HCT116 (cell line): ENCODE data around the gene KCNK18. TPM values are rescaled to one million over a fixed set of nuclear protein-coding genes. Genes with fewer than 3 reads are reported as not detected.

Source experiments
- ATAC-seq: fragments of 200-7000 bp; cut with Tn5 transposase; 2 replicates; pipeline ENCODE4 v1.9.1; 2020; ENCODE audit warnings: mild to moderate bottlenecking, moderate library complexity
- BruUV-seq: library from RNA; stranded (reverse); fragments of 400-500 nt; replicated peaks from 2 replicates; lab custom pipeline; 2021; lab: Mats Ljungman, UMichigan
- CTCF ChIA-PET: fragments of 300-600 bp; sonication (Branson Sonifier 250); formaldehyde crosslinking; loops from one replicate; lab custom pipeline; 2021; ENCODE audit warnings: antibody characterized with exemption; lab: Charles Lee
- POLR2A ChIA-PET: fragments of 300-600, 350-600 bp; sonication (Branson Sonifier 250); formaldehyde crosslinking; loops from one replicate; lab custom pipeline; 2021; ENCODE audit warnings: antibody characterized with exemption; lab: Charles Lee
- RAD21 ChIA-PET, 2 experiments: fragments of 300-600 bp; sonication (Branson Sonifier 250); formaldehyde crosslinking; loops; one replicate each; lab custom pipeline; 2023; ENCODE audit warnings: low total read pairs in 2 of 2; ENCODE audit not compliant: uncharacterized antibody in 2 of 2, unreplicated experiment in 2 of 2, low non-redundant PET in 1 of 2; lab: Charles Lee
- DNase-seq: peaks from one replicate; pipeline ENCODE4 v3.0.0-alpha.2; 2010; ENCODE audit warnings: low read depth, low spot score
- H2AFZ ChIP-seq: fragments of 200-600 bp; shearing (Covaris generic), sonication (generic); 2 replicates; pipeline ENCODE4 v1.6.1; 2017; ENCODE audit warnings: low read depth, mixed run types, mixed read lengths, antibody characterized with exemption, low read length; ENCODE audit not compliant: poor library complexity, severe bottlenecking
- H3K27ac ChIP-seq: 2 replicates; pipeline ENCODE4 v1.5.1; 2012; ENCODE audit warnings: low read depth, low read length
- H3K27me3 ChIP-seq: fragments of 200-600 bp; sonication (generic); 2 replicates; pipeline ENCODE4 v1.6.1; 2016; ENCODE audit warnings: mixed run types, low read length, mixed read lengths; ENCODE audit not compliant: insufficient read depth
- H3K36me3 ChIP-seq, 2 experiments: fragments of 200-500 bp in 1 of 2; fragments of 200-600 bp in 1 of 2; sonication (Bioruptor generic) in 1 of 2; sonication (generic) in 1 of 2; 2 replicates each; pipeline versions ENCODE4 v1.5.1 to v1.6.1; 2014 to 2016; ENCODE audit warnings: low read length in 2 of 2, inconsistent platforms in 1 of 2, mixed read lengths in 1 of 2, mixed run types in 1 of 2; ENCODE audit not compliant: insufficient read depth in 2 of 2, control insufficient read depth in 1 of 2
- H3K4me1 ChIP-seq, 2 experiments: fragments of 200-600 bp in 1 of 2; sonication (generic) in 1 of 2; 2 replicates each; pipeline versions ENCODE4 v1.5.1 to v1.6.1; 2012 to 2017; ENCODE audit warnings: low read length in 2 of 2, inconsistent platforms in 1 of 2, mild to moderate bottlenecking in 1 of 2, mixed read lengths in 1 of 2, mixed run types in 1 of 2, moderate library complexity in 1 of 2; ENCODE audit not compliant: insufficient read depth in 2 of 2, control insufficient read depth in 1 of 2
- H3K4me2 ChIP-seq: fragments of 200-600 bp; sonication (generic); 2 replicates; pipeline ENCODE4 v1.6.1; 2017; ENCODE audit warnings: mixed run types, low read length, mixed read lengths
- H3K4me3 ChIP-seq, 2 experiments: fragments of 200-600 bp in 1 of 2; sonication (generic) in 1 of 2; replicated peaks in 1 of 2; 2 replicates each; pipeline ENCODE4 v1.5.1; 2011 to 2016; ENCODE audit warnings: low read length in 2 of 2, control low read depth in 1 of 2, low read depth in 1 of 2, mild to moderate bottlenecking in 1 of 2, mixed read lengths in 1 of 2, mixed run types in 1 of 2
- H3K79me2 ChIP-seq: fragments of 200-600 bp; sonication (generic); 2 replicates; pipeline ENCODE4 v1.6.1; 2017; ENCODE audit warnings: mild to moderate bottlenecking, mixed run types, low read length, moderate library complexity, mixed read lengths; ENCODE audit not compliant: insufficient read depth
- H3K9ac ChIP-seq: fragments of 200-600 bp; sonication (generic); 2 replicates; pipeline ENCODE4 v1.6.1; 2016; ENCODE audit warnings: low read length, mixed read lengths
- H3K9me2 ChIP-seq: fragments of 200-600 bp; sonication (generic), shearing (Covaris generic); 2 replicates; pipeline ENCODE4 v1.6.1; 2017; ENCODE audit warnings: mixed run types, mild to moderate bottlenecking, moderate library complexity; ENCODE audit not compliant: insufficient read depth
- H3K9me3 ChIP-seq, 2 experiments: fragments of 200-500 bp in 1 of 2; fragments of 200-600 bp in 1 of 2; sonication (Bioruptor generic) in 1 of 2; sonication (generic) in 1 of 2; 2 replicates each; pipeline ENCODE4 v1.6.1; 2014 to 2017; ENCODE audit warnings: low read length in 2 of 2, mixed read lengths in 2 of 2, inconsistent platforms in 1 of 2, low read depth in 1 of 2, mild to moderate bottlenecking in 1 of 2, mixed run types in 1 of 2, moderate library complexity in 1 of 2; ENCODE audit not compliant: control insufficient read depth in 1 of 2, insufficient read depth in 1 of 2
- H4K20me1 ChIP-seq: fragments of 200-600 bp; sonication (generic), shearing (Covaris generic); 2 replicates; pipeline ENCODE4 v1.6.1; 2017; ENCODE audit warnings: mixed run types, mild to moderate bottlenecking, moderate library complexity; ENCODE audit not compliant: insufficient read depth
- ATF3 ChIP-seq: IDR thresholded peaks from 2 replicates; pipeline ENCODE4 v1.6.1; 2012
- ELF1 ChIP-seq: IDR thresholded peaks from 2 replicates; pipeline ENCODE4 v1.6.1; 2012; ENCODE audit warnings: low read depth, borderline replicate concordance
- EZH2 ChIP-seq: fragments of 200-600 bp; sonication (generic); IDR thresholded peaks from 2 replicates; pipeline ENCODE4 v1.6.1; 2017; ENCODE audit warnings: antibody characterized with exemption, mixed run types
- JUND ChIP-seq: IDR thresholded peaks from 2 replicates; pipeline ENCODE4 v1.6.1; 2012
- POLR2AphosphoS5 ChIP-seq: IDR thresholded peaks from 2 replicates; pipeline ENCODE4 v1.6.1; 2011; ENCODE audit warnings: mild to moderate bottlenecking, low read depth, low read length, moderate library complexity
- RAD21 ChIP-seq: IDR thresholded peaks from 2 replicates; pipeline ENCODE4 v1.6.1; 2012; ENCODE audit warnings: low read depth, mild to moderate bottlenecking
- SIN3A ChIP-seq: IDR thresholded peaks from 2 replicates; pipeline ENCODE4 v1.6.1; 2012; ENCODE audit warnings: low read depth
- TCF7L2 ChIP-seq: IDR thresholded peaks from 2 replicates; pipeline ENCODE4 v1.7.0; 2011; ENCODE audit warnings: borderline replicate concordance, inconsistent platforms; ENCODE audit not compliant: insufficient read depth, insufficient read length; ENCODE audit errors: extremely low read depth
- YY1 ChIP-seq: IDR thresholded peaks from 2 replicates; pipeline ENCODE4 v1.6.1; 2011; ENCODE audit warnings: low read length, low read depth, moderate library complexity, mild to moderate bottlenecking; ENCODE audit not compliant: insufficient replicate concordance; ENCODE audit errors: extremely low read depth
- intact Hi-C: fragments of 100-400 bp; cut with micrococcal nuclease; formaldehyde crosslinking; loops from 2 replicates; pipeline ENCODE4 v1.10.0; 2022
- total RNA-seq: library from RNA; stranded (reverse); gene quantifications from one replicate; pipeline ENCODE4 v1.2.1, GENCODE V29; 2021; ENCODE audit not compliant: unreplicated experiment
- TF ChIP-seq, protein P1 (sequence below): IDR thresholded peaks from 2 replicates; pipeline ENCODE4 v1.6.1; 2012; ENCODE audit warnings: low read depth
- TF ChIP-seq, protein P2 (sequence below), 3 experiments: fragments of 200-600 bp in 1 of 3; sonication (generic) in 1 of 3; IDR thresholded peaks in 2 of 3; conservative IDR thresholded peaks in 1 of 3; 2 replicates each; pipeline ENCODE4 v1.5.1; 2012 to 2017; ENCODE audit warnings: low read depth in 2 of 3, low read length in 2 of 3, antibody characterized with exemption in 1 of 3, borderline replicate concordance in 1 of 3, control low read depth in 1 of 3, mild to moderate bottlenecking in 1 of 3, mixed read lengths in 1 of 3, mixed run types in 1 of 3, moderate library complexity in 1 of 3; ENCODE audit not compliant: insufficient read depth in 1 of 3

The KCNK18 gene
- total RNA-seq, 1 experiment from 2014 or later: not detected

DNA sequence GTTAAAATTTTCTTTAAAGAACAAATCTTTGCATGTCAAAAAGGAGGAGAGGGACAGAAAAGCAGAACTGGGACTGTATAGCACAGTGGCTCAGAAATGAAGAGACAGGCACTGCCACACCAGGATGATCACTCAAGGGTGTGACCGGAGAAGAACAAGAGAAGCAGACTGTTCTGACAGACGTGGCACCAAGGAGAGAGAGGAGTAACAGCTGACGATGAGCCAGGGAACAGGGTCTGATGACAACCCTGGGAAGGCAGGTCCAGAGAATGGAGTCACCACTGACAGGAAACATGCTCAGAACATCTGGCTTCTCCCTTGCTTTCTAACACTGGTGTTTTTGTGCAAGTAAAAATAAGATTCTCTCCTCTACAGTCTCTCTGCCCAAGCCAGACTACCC, 44.6 kb upstream of the KCNK18 start:
- intact Hi-C loops: no loop called here
- no peaks in the 10 kb centered on the region for H3K36me3 ChIP-seq
- DNase-seq (no peak), ATAC-seq (no peak)
- ChIA-PET CTCF (no interaction called here), RAD21 (no interaction called here), POLR2A (no interaction called here)
- H3K4me1 ChIP-seq: no peaks in the 10 kb centered on the region
- peaks cover 9% of the 10 kb centered on the region for H3K27me3 ChIP-seq
- H3K27ac ChIP-seq: no peak overlapping the region
- H3K9me3 ChIP-seq: no peaks in the 10 kb centered on the region
- BruUV-seq: no TSS peak
- H3K9ac ChIP-seq: no peak overlapping the region
- no peak for TF ChIP-seq POLR2AphosphoS5
- H3K79me2 ChIP-seq: no peaks in the 10 kb centered on the region
- H3K4me2 ChIP-seq: no peak overlapping the region
- H2AFZ ChIP-seq: no peak overlapping the region
- H4K20me1 ChIP-seq: no peaks in the 10 kb centered on the region
- H3K4me3 ChIP-seq: no peak overlapping the region
- no peaks in the 10 kb centered on the region for H3K9me2 ChIP-seq

- TF ChIP-seq SIN3A: no peak
- no peak for TF ChIP-seq RAD21
- TF ChIP-seq, protein P1, sequence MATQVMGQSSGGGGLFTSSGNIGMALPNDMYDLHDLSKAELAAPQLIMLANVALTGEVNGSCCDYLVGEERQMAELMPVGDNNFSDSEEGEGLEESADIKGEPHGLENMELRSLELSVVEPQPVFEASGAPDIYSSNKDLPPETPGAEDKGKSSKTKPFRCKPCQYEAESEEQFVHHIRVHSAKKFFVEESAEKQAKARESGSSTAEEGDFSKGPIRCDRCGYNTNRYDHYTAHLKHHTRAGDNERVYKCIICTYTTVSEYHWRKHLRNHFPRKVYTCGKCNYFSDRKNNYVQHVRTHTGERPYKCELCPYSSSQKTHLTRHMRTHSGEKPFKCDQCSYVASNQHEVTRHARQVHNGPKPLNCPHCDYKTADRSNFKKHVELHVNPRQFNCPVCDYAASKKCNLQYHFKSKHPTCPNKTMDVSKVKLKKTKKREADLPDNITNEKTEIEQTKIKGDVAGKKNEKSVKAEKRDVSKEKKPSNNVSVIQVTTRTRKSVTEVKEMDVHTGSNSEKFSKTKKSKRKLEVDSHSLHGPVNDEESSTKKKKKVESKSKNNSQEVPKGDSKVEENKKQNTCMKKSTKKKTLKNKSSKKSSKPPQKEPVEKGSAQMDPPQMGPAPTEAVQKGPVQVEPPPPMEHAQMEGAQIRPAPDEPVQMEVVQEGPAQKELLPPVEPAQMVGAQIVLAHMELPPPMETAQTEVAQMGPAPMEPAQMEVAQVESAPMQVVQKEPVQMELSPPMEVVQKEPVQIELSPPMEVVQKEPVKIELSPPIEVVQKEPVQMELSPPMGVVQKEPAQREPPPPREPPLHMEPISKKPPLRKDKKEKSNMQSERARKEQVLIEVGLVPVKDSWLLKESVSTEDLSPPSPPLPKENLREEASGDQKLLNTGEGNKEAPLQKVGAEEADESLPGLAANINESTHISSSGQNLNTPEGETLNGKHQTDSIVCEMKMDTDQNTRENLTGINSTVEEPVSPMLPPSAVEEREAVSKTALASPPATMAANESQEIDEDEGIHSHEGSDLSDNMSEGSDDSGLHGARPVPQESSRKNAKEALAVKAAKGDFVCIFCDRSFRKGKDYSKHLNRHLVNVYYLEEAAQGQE: no peak
- no peak for TF ChIP-seq YY1
- TF ChIP-seq ELF1: no peak
- TF ChIP-seq EZH2: no peak
- TF ChIP-seq POLR2AphosphoS5: no peak
- TF ChIP-seq JUND: no peak
- TF ChIP-seq ATF3: no peak
- TF ChIP-seq, protein P2, sequence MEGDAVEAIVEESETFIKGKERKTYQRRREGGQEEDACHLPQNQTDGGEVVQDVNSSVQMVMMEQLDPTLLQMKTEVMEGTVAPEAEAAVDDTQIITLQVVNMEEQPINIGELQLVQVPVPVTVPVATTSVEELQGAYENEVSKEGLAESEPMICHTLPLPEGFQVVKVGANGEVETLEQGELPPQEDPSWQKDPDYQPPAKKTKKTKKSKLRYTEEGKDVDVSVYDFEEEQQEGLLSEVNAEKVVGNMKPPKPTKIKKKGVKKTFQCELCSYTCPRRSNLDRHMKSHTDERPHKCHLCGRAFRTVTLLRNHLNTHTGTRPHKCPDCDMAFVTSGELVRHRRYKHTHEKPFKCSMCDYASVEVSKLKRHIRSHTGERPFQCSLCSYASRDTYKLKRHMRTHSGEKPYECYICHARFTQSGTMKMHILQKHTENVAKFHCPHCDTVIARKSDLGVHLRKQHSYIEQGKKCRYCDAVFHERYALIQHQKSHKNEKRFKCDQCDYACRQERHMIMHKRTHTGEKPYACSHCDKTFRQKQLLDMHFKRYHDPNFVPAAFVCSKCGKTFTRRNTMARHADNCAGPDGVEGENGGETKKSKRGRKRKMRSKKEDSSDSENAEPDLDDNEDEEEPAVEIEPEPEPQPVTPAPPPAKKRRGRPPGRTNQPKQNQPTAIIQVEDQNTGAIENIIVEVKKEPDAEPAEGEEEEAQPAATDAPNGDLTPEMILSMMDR (IDR thresholded peaks at IDR 0.05 in 2 of 3, conservative IDR thresholded peaks at IDR 0.05 in 1 of 3; ENCODE audit: borderline replicate concordance in 1 of 3, insufficient read depth in 1 of 3, low read depth in 2 of 3, low read length in 2 of 3): no peak
- TF ChIP-seq TCF7L2: no peak
- RAD21 ChIA-PET: interaction anchor here in 1 of 2 experiments (0.6 kb wide), 1 partner anchor 11 kb away, joined by 3 read pairs; no protein-coding TSS in a partner anchor
- no peak overlapping the region for H3K9ac ChIP-seq
- H3K9me2 ChIP-seq: no peaks in the 10 kb centered on the region
- H3K27ac ChIP-seq: no peak overlapping the region
- intact Hi-C loops: no loop called here
- H3K27me3 ChIP-seq: peaks cover 13% of the 10 kb centered on the region; the same call in 1 of the 2 replicates
- H3K79me2 ChIP-seq: no peaks in the 10 kb centered on the region
- POLR2A ChIA-PET: no interaction called here
- H3K4me1 ChIP-seq: no peaks in the 10 kb centered on the region
- ATAC-seq: no peak
- H3K9me3 ChIP-seq: no peaks in the 10 kb centered on the region
- H3K4me3 ChIP-seq: no peak overlapping the region
- no peak overlapping the region for H2AFZ ChIP-seq
- DNase-seq: no peak
- H4K20me1 ChIP-seq: no peaks in the 10 kb centered on the region
- BruUV-seq: no TSS peak
- CTCF ChIA-PET: interaction anchor here (0.7 to 3.3 kb wide), 4 partner anchors 9 to 362 kb away, joined by 3 to 19 read pairs (median 5); no protein-coding TSS in a partner anchor
- H3K36me3 ChIP-seq: no peaks in the 10 kb centered on the region
- no peak overlapping the region for H3K4me2 ChIP-seq
Measured at GRCh38 chr10:117158297-117158696, 39.0 kb upstream of the KCNK18 start.
